OCI-LY7 (cell line): Measurements from ENCODE around the gene SLC12A9.

Source experiments
- CTCF ChIP-seq: fragments of 200-600 bp; sonication (generic); conservative IDR thresholded peaks from 2 replicates; pipeline ENCODE4 v1.5.1; 2014; ENCODE audit warnings: mild to moderate bottlenecking, antibody characterized with exemption, low read length, moderate library complexity, mixed read lengths
- EZH2phosphoT487 ChIP-seq: fragments of 200-600 bp; sonication (generic); IDR thresholded peaks from 2 replicates; pipeline ENCODE4 v1.6.1; 2018; ENCODE audit warnings: low read depth, borderline replicate concordance, mild to moderate bottlenecking, mixed run types, antibody characterized with exemption, low read length, moderate library complexity, mixed read lengths

GRCh38 chr7:100830396-100830795 is 22.1 kb upstream of the SLC12A9 start:
- no peak for TF ChIP-seq CTCF
- TF ChIP-seq EZH2phosphoT487, result no peak
